Lower lobe of right lung (tissue), 2 donors: ENCODE measurements around the gene AADACL3. TPM values are rescaled to one million over a fixed set of nuclear protein-coding genes. Genes with fewer than 3 reads are reported as not detected.

Source experiments
- ATAC-seq, 2 donors: fragments of 200-7000 bp; cut with Tn5 transposase; one replicate each; pipeline ENCODE4 v1.9.1; 2020 to 2022; ENCODE audit warnings: mild to moderate bottlenecking in 2 of 2, moderate library complexity in 2 of 2
- DNase-seq: peaks from one replicate; pipeline ENCODE4 v3.0.0-alpha.2; 2020
- H3K27ac ChIP-seq: fragments of 200-600 bp; one replicate; pipeline ENCODE4 v1.8.0; 2022
- H3K27me3 ChIP-seq: fragments of 200-600 bp; one replicate; pipeline ENCODE4 v1.8.0; 2022; ENCODE audit warnings: low read depth
- H3K36me3 ChIP-seq: fragments of 200-600 bp; one replicate; pipeline ENCODE4 v1.8.0; 2022; ENCODE audit warnings: mild to moderate bottlenecking
- H3K4me1 ChIP-seq: fragments of 200-600 bp; one replicate; pipeline ENCODE4 v1.8.0; 2022
- H3K4me3 ChIP-seq: fragments of 200-600 bp; one replicate; pipeline ENCODE4 v1.8.0; 2022; ENCODE audit warnings: mild to moderate bottlenecking
- H3K9me3 ChIP-seq: fragments of 200-600 bp; one replicate; pipeline ENCODE4 v1.8.0; 2022
- intact Hi-C: fragments of 100-400 bp; cut with DNase I; formaldehyde crosslinking; loops from one replicate; pipeline ENCODE4 v1.11.0; 2022
- total RNA-seq: library from RNA; stranded (reverse); fragmentation: NEBNext Ultra II Directional; extraction: Animal tissue kit (Norgen Biotek cat#: 25700); gene quantifications from one replicate; pipeline ENCODE4 v1.2.1, GENCODE V29; 2021
- TF ChIP-seq, protein P1 (sequence below): fragments of 200-600 bp; IDR thresholded peaks from one replicate; pipeline ENCODE4 v1.8.0; 2022; ENCODE audit warnings: antibody characterized with exemption, mild to moderate bottlenecking
- donor health status: DM: no; HTN: yes; CAD: no; lungs with severe emphysema.

Gene AADACL3
- total RNA-seq, 1 donor from 2014 or later = not detected

- no peak overlapping the region for H3K27ac ChIP-seq
- H3K27me3 ChIP-seq = peaks cover 4% of the 10 kb centered on the region
- TF ChIP-seq, protein P1, sequence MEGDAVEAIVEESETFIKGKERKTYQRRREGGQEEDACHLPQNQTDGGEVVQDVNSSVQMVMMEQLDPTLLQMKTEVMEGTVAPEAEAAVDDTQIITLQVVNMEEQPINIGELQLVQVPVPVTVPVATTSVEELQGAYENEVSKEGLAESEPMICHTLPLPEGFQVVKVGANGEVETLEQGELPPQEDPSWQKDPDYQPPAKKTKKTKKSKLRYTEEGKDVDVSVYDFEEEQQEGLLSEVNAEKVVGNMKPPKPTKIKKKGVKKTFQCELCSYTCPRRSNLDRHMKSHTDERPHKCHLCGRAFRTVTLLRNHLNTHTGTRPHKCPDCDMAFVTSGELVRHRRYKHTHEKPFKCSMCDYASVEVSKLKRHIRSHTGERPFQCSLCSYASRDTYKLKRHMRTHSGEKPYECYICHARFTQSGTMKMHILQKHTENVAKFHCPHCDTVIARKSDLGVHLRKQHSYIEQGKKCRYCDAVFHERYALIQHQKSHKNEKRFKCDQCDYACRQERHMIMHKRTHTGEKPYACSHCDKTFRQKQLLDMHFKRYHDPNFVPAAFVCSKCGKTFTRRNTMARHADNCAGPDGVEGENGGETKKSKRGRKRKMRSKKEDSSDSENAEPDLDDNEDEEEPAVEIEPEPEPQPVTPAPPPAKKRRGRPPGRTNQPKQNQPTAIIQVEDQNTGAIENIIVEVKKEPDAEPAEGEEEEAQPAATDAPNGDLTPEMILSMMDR = no peak
- no peak overlapping the region for H3K4me3 ChIP-seq
- ATAC-seq (no peak), DNase-seq (no peak)
- no peaks in the 10 kb centered on the region for H3K9me3 ChIP-seq
- intact Hi-C loops = no loop called here
- H3K4me1 ChIP-seq = no peaks in the 10 kb centered on the region
- H3K36me3 ChIP-seq = no peaks in the 10 kb centered on the region
Observed at GRCh38 chr1:12769976-12770505, 54.1 kb downstream of the AADACL3 start.

DNA sequence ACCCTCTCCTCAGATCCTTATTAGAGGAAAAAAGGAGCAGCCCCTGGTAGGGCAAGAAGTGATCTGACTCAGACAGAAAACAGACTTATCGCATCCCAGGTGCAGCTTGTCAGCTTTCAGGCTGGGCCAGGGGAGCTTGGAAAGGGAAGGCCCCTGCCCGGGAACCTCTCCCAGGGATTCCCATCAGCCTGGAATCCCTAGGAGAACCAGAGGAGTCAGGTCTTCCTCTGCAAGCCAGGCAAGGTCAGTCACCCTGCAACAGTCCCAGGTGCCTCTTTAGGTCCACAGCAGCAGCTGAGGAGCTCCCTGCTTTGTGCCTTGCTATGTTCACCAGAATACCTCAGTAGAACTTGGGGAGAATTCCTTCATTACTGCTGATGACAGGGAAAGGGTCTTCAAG lies 54.7 kb downstream of the AADACL3 start:
- H3K4me3 ChIP-seq = no peak overlapping the region

DNA sequence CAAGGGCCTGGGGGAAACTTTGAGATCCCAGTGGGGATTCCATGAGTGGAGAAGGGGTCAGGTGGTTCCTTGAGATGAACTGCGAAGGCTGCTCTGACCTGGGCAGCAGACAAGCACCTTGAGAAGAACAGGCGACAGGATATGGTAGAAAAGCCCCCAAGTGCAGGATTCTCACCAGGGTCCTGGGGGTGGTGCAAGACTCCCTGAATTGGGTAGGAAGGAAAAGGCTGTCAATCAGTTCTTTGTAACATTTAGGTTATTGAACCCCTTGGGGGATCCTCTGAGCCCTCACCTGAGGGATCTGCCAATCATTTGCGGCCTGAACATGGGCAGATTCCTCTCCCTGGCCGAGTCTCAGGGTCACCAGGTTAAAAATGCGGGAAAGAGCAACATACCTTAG lies 55.3 kb downstream of the AADACL3 start:
- no peaks in the 10 kb centered on the region for H3K36me3 ChIP-seq
- DNase-seq (no peak), ATAC-seq (no peak)
- no peak overlapping the region for H3K4me3 ChIP-seq
- TF ChIP-seq, protein P1 = no peak
- H3K27me3 ChIP-seq = peaks cover 4% of the 10 kb centered on the region
- H3K27ac ChIP-seq = no peak overlapping the region
- H3K4me1 ChIP-seq = no peaks in the 10 kb centered on the region
- no peaks in the 10 kb centered on the region for H3K9me3 ChIP-seq
- intact Hi-C loops = no loop called here

More for the DNA sequence above, 54.7 kb downstream of the AADACL3 start:
- DNase-seq (no peak), ATAC-seq (no peak)
- no peaks in the 10 kb centered on the region for H3K9me3 ChIP-seq
- no peaks in the 10 kb centered on the region for H3K36me3 ChIP-seq
- H3K27me3 ChIP-seq = peaks cover 4% of the 10 kb centered on the region
- TF ChIP-seq, protein P1 = no peak
- no peaks in the 10 kb centered on the region for H3K4me1 ChIP-seq
- no peak overlapping the region for H3K27ac ChIP-seq
- intact Hi-C loops = no loop called here

DNA sequence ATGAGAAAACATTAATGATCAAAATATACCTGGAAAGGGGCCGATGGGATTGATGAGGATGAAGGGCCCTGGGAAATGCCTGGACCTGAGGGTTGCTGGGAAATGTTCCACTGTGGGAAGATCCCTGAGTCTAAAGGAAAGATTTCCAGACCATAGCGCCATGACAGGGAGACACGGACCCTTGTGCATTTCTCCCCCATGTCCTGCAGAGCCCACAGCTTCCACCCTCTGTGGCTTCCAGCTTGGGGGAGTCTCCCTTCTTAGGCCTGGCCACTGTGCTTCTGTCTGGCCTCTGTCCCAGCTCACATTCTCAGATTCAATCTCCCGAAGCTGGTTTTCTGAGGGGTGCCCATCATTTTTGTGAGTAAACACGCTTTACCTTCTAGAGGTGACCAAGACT lies 56.6 kb downstream of the AADACL3 start:
- Histone ChIP-seq H3K4me1 (no peaks in the 10 kb centered on the region), H3K4me3 (no peak overlapping the region), H3K27ac (no peak overlapping the region), H3K36me3 (no peaks in the 10 kb centered on the region), H3K27me3 (peaks cover 4% of the 10 kb centered on the region), H3K9me3 (no peaks in the 10 kb centered on the region)
- TF ChIP-seq, protein P1 = no peak
- ATAC-seq (no peak), DNase-seq (no peak)
- intact Hi-C loops = no loop called here

GRCh38 chr1:12773438-12773837 lies 57.5 kb downstream of the AADACL3 start, which contains the start of gene PRAMEF12:
PRAMEF12 (plus strand) TSS chr1:12773738; CDS start chr1:12774868, 1,130 bp downstream.
- H3K27me3 ChIP-seq = peaks cover 8% of the 10 kb centered on the region
- no peaks in the 10 kb centered on the region for H3K9me3 ChIP-seq
- no peaks in the 10 kb centered on the region for H3K4me1 ChIP-seq
- TF ChIP-seq, protein P1 = no peak
- no peaks in the 10 kb centered on the region for H3K36me3 ChIP-seq
- no peak within 1 kb of the TSS for H3K27ac ChIP-seq
- intact Hi-C loops = no loop called here
- no peak within 1 kb of the TSS for H3K4me3 ChIP-seq
- ATAC-seq (no peak), DNase-seq (no peak)
